HepG2 (cell line): ENCODE measurements around the gene ATP6V1G3. TPM values are rescaled to one million over a fixed set of nuclear protein-coding genes. Genes with fewer than 3 reads are reported as not detected.

Source experiments
- CAMTA2 ChIP-seq: sonication (generic); formaldehyde crosslinking; IDR thresholded peaks from 2 replicates; pipeline ENCODE4 v1.4.0; 2020; ENCODE audit warnings: mild to moderate bottlenecking, missing genetic modification reagents, borderline replicate concordance
- CCDC6 ChIP-seq: sonication (generic); formaldehyde crosslinking; IDR thresholded peaks from 2 replicates; pipeline ENCODE4 v1.8.1; 2022; ENCODE audit warnings: mild to moderate bottlenecking, missing genetic modification reagents, moderate library complexity
- HNRNPUL1 ChIP-seq: fragments of 200-400 bp; formaldehyde crosslinking; IDR thresholded peaks from 2 replicates; pipeline ENCODE4 v1.6.1; 2017; ENCODE audit warnings: low read depth, mild to moderate bottlenecking, low read length, moderate library complexity
- IRF2 ChIP-seq: IDR thresholded peaks from 2 replicates; pipeline ENCODE4 v1.6.1; 2018; ENCODE audit warnings: missing genetic modification reagents, missing compliant biosample characterization
- KLF11 ChIP-seq: IDR thresholded peaks from 2 replicates; pipeline ENCODE4 v1.6.1; 2016; ENCODE audit warnings: missing compliant biosample characterization
- MEIS1 ChIP-seq: sonication (generic); formaldehyde crosslinking; IDR thresholded peaks from 2 replicates; pipeline ENCODE4 v1.9.0; 2021; ENCODE audit warnings: mild to moderate bottlenecking, missing genetic modification reagents, moderate library complexity, borderline replicate concordance
- NFATC3 ChIP-seq: sonication (generic); formaldehyde crosslinking; IDR thresholded peaks from 2 replicates; pipeline ENCODE4 v1.5.1; 2020; ENCODE audit warnings: mild to moderate bottlenecking, missing genetic modification reagents
- SMYD3 ChIP-seq: sonication (generic); formaldehyde crosslinking; IDR thresholded peaks from 2 replicates; pipeline ENCODE4 v1.8.1; 2023; ENCODE audit warnings: mild to moderate bottlenecking, missing genetic modification reagents
- SPEN ChIP-seq: sonication (generic); formaldehyde crosslinking; IDR thresholded peaks from 2 replicates; pipeline ENCODE4 v1.5.1; 2020; ENCODE audit warnings: low read depth, mild to moderate bottlenecking, missing genetic modification reagents
- ZNF292 ChIP-seq: sonication (generic); formaldehyde crosslinking; IDR thresholded peaks from 2 replicates; pipeline ENCODE4 v1.8.1; 2022; ENCODE audit warnings: mild to moderate bottlenecking, low read depth, missing genetic modification reagents, borderline replicate concordance
- polyA plus RNA-seq, 8 experiments: library from polyadenylated mRNA; depleted of rRNA in 3 of 8; stranded (reverse) in 7 of 8; unstranded in 1 of 8; fragments of >200 nt; fragmentation: Illumina TruSeq in 4 of 8; extraction: Trizol in 4 of 8; gene quantifications; 2 replicates each; pipeline versions ENCODE4 v1.2.1 to v1.2.3, GENCODE V29; 2011 to 2016; ENCODE audit warnings: low read depth in 4 of 8, missing spikeins in 1 of 8, mixed read lengths in 1 of 8; ENCODE audit not compliant: insufficient read depth in 1 of 8
- total RNA-seq, 5 experiments: library from RNA; depleted of rRNA; stranded (reverse); fragments of >200 nt; fragmentation: Illumina TruSeq; extraction: Trizol; gene quantifications; 2 replicates each; pipeline ENCODE4 v1.2.3, GENCODE V29; 2016; ENCODE audit warnings: low read depth in 1 of 5
- TF ChIP-seq, protein P1 (sequence below): sonication (generic); formaldehyde crosslinking; IDR thresholded peaks from 2 replicates; pipeline ENCODE4 v1.4.0; 2020; ENCODE audit warnings: mild to moderate bottlenecking, missing genetic modification reagents
- TF ChIP-seq, protein P2 (sequence below): sonication (generic); formaldehyde crosslinking; IDR thresholded peaks from 2 replicates; pipeline ENCODE4 v1.4.0; 2020; ENCODE audit warnings: missing genetic modification reagents
- TF ChIP-seq, protein P3 (sequence below): sonication (generic); formaldehyde crosslinking; IDR thresholded peaks from 2 replicates; pipeline ENCODE4 v1.4.0; 2020; ENCODE audit warnings: missing genetic modification reagents
- TF ChIP-seq, protein P4 (sequence below): IDR thresholded peaks from 2 replicates; pipeline ENCODE4 v1.6.1; 2016; ENCODE audit warnings: missing genetic modification reagents, missing compliant biosample characterization

ATP6V1G3 gene
- total and polyA plus RNA-seq, 2 of the 13 experiments (the other 11 are each of a cell fraction or from before 2014, with no cell fraction given): not detected

DNA sequence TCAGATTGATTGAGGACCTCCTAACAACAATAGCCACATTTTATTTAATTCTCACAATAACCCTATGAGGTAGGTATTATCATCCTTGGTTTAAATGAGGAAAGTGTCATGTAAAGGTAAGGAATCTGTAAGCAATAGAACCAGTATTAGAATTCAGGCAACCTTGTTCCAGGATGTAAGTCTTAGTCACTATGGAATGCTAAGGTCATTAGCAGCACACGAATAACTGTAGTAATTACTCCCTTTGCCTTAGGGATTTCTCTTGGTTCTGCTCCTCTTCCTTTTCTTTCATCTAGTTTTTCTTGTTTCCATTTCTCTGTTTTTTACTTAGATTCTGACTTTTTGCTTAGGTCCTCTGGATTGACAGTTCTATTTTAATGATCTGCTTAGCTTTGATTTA is 23.1 kb upstream of the ATP6V1G3 start (continued):
- TF ChIP-seq SMYD3 (CRISPR knock-in tag) (no peak), NFATC3 (CRISPR knock-in tag) (no peak), KLF11 (CRISPR knock-in tag) (no peak), HNRNPUL1 (no peak), CAMTA2 (CRISPR knock-in tag) (no peak), IRF2 (CRISPR knock-in tag) (no peak), SPEN (CRISPR knock-in tag) (no peak), ZNF292 (no peak), MEIS1 (no peak), CCDC6 (no peak)
- TF ChIP-seq, protein P1, sequence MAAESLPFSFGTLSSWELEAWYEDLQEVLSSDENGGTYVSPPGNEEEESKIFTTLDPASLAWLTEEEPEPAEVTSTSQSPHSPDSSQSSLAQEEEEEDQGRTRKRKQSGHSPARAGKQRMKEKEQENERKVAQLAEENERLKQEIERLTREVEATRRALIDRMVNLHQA (CRISPR knock-in tag): no peak
- TF ChIP-seq, protein P2, sequence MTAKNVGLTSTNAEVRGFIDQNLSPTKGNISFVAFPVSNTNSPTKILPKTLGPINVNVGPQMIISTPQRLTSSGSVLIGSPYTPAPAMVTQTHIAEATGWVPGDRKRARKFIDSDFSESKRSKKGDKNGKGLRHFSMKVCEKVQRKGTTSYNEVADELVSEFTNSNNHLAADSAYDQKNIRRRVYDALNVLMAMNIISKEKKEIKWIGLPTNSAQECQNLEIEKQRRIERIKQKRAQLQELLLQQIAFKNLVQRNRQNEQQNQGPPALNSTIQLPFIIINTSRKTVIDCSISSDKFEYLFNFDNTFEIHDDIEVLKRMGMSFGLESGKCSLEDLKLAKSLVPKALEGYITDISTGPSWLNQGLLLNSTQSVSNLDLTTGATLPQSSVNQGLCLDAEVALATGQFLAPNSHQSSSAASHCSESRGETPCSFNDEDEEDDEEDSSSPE (CRISPR knock-in tag): no peak
- TF ChIP-seq, protein P3, sequence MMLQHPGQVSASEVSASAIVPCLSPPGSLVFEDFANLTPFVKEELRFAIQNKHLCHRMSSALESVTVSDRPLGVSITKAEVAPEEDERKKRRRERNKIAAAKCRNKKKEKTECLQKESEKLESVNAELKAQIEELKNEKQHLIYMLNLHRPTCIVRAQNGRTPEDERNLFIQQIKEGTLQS (CRISPR knock-in tag): no peak
- TF ChIP-seq, protein P4, sequence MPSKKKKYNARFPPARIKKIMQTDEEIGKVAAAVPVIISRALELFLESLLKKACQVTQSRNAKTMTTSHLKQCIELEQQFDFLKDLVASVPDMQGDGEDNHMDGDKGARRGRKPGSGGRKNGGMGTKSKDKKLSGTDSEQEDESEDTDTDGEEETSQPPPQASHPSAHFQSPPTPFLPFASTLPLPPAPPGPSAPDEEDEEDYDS: no peak
- TF ChIP-seq, all 625 proteins: peak for 0
